ENCODE data around the gene ODAD4.

Gene ODAD4

GRCh38 chr17:41944943-41945342 is 14.5 kb downstream of the ODAD4 start:
- Histone ChIP-seq H3K4me3 (ENCODE audit: low read length, poor library complexity, severe bottlenecking) (no peak overlapping the region), H3K27me3 (ENCODE audit: insufficient read depth, low read length, poor library complexity, severe bottlenecking) (no peaks in the 10 kb centered on the region), H3K9me2 (replicated peaks; ENCODE audit: low read depth, low read length) (no peaks in the 10 kb centered on the region), H3K9ac (ENCODE audit: low read depth, low read length, poor library complexity, severe bottlenecking) (no peak overlapping the region), H3K4me2 (ENCODE audit: low read depth, low read length, poor library complexity, severe bottlenecking) (no peak overlapping the region), H3K36me3 (ENCODE audit: insufficient read depth, low read length) (no peaks in the 10 kb centered on the region), H3K79me2 (ENCODE audit: insufficient read depth, low read length) (no peaks in the 10 kb centered on the region), H3K9me3 (ENCODE audit: insufficient read depth, low read depth, low read length) (no peaks in the 10 kb centered on the region), H3K4me1 (ENCODE audit: insufficient read depth, low read length, poor library complexity, severe bottlenecking) (peaks cover 6% of the 10 kb centered on the region), H2AFZ (ENCODE audit: low read length) (0 out of 2 replicates have a peak overlapping the region, but pooled peaks have one; percentile 26), H3F3A (ENCODE audit: low read depth) (no peaks in the 10 kb centered on the region), H4K20me1 (ENCODE audit: insufficient read depth, low read length, poor library complexity, severe bottlenecking) (no peaks in the 10 kb centered on the region)
- TF ChIP-seq EZH2phosphoT487 (IDR thresholded peaks at IDR 0.05; ENCODE audit: borderline replicate concordance) (no peak), CTCF (conservative IDR thresholded peaks at IDR 0.05; ENCODE audit: low read length) (no peak)

- no peak for TF ChIP-seq CTCF (conservative IDR thresholded peaks at IDR 0.05; ENCODE audit: low read length)
- TF ChIP-seq EZH2phosphoT487 (IDR thresholded peaks at IDR 0.05; ENCODE audit: borderline replicate concordance): no peak
- Histone ChIP-seq H3K9ac (ENCODE audit: low read depth, low read length, poor library complexity, severe bottlenecking) (no peak overlapping the region), H3K4me1 (ENCODE audit: insufficient read depth, low read length, poor library complexity, severe bottlenecking) (peaks cover 6% of the 10 kb centered on the region), H3K4me2 (ENCODE audit: low read depth, low read length, poor library complexity, severe bottlenecking) (no peak overlapping the region), H3K27me3 (ENCODE audit: insufficient read depth, low read length, poor library complexity, severe bottlenecking) (no peaks in the 10 kb centered on the region), H2AFZ (ENCODE audit: low read length) (no peak overlapping the region), H4K20me1 (ENCODE audit: insufficient read depth, low read length, poor library complexity, severe bottlenecking) (no peaks in the 10 kb centered on the region), H3K4me3 (ENCODE audit: low read length, poor library complexity, severe bottlenecking) (no peak overlapping the region), H3K9me3 (ENCODE audit: insufficient read depth, low read depth, low read length) (no peaks in the 10 kb centered on the region), H3F3A (ENCODE audit: low read depth) (no peaks in the 10 kb centered on the region), H3K9me2 (replicated peaks; ENCODE audit: low read depth, low read length) (no peaks in the 10 kb centered on the region), H3K79me2 (ENCODE audit: insufficient read depth, low read length) (no peaks in the 10 kb centered on the region), H3K36me3 (ENCODE audit: insufficient read depth, low read length) (no peaks in the 10 kb centered on the region)
These were observed 18.5 kb downstream of the ODAD4 start for GRCh38 chr17:41948762-41949460.

- Histone ChIP-seq H3K27me3 (ENCODE audit: insufficient read depth, low read length, poor library complexity, severe bottlenecking) (no peaks in the 10 kb centered on the region), H3K9me3 (ENCODE audit: insufficient read depth, low read depth, low read length) (no peaks in the 10 kb centered on the region)
These were observed 26.1 kb downstream of the ODAD4 start for GRCh38 chr17:41956522-41956921.

More at GRCh38 chr17:41956522-41956921, 26.1 kb downstream of the ODAD4 start:
- 0 out of 2 replicates have a peak overlapping the region, but pooled peaks have one; percentile 76 for H2AFZ ChIP-seq (ENCODE audit: low read length)
- H3K36me3 ChIP-seq (ENCODE audit: insufficient read depth, low read length): no peaks in the 10 kb centered on the region
- H3K9ac ChIP-seq (ENCODE audit: low read depth, low read length, poor library complexity, severe bottlenecking): peak overlapping the region; percentile 40
- H3K9me2 ChIP-seq (replicated peaks; ENCODE audit: low read depth, low read length): no peaks in the 10 kb centered on the region
- no peak overlapping the region for H3K4me2 ChIP-seq (ENCODE audit: low read depth, low read length, poor library complexity, severe bottlenecking)
- no peaks in the 10 kb centered on the region for H4K20me1 ChIP-seq (ENCODE audit: insufficient read depth, low read length, poor library complexity, severe bottlenecking)
- no peaks in the 10 kb centered on the region for H3K79me2 ChIP-seq (ENCODE audit: insufficient read depth, low read length)
- no peaks in the 10 kb centered on the region for H3F3A ChIP-seq (ENCODE audit: low read depth)
- TF ChIP-seq CTCF (conservative IDR thresholded peaks at IDR 0.05; ENCODE audit: low read length): no peak
- no peak for TF ChIP-seq EZH2phosphoT487 (IDR thresholded peaks at IDR 0.05; ENCODE audit: borderline replicate concordance)
- peaks cover 14% of the 10 kb centered on the region for H3K4me1 ChIP-seq (ENCODE audit: insufficient read depth, low read length, poor library complexity, severe bottlenecking)
- no peak overlapping the region for H3K4me3 ChIP-seq (ENCODE audit: low read length, poor library complexity, severe bottlenecking)

Measured in Loucy (cell line).